HepG2 (cell line): ENCODE measurements around the gene MTA2. TPM values are rescaled to one million over a fixed set of nuclear protein-coding genes. Genes with fewer than 3 reads are reported as not detected.
A peak's percentile ranks its signal among the peaks of the same experiment; 100 is the strongest.

Experiments used
- ARHGAP35 ChIP-seq: sonication (generic); formaldehyde crosslinking; IDR thresholded peaks from 2 replicates; pipeline ENCODE4 v1.9.0; 2022; ENCODE audit warnings: mild to moderate bottlenecking, inconsistent platforms, moderate library complexity, missing genetic modification reagents, borderline replicate concordance
- ARNT ChIP-seq: fragments of 450-650 bp; IDR thresholded peaks from 2 replicates; pipeline ENCODE4 v1.6.1; 2017
- ATF7-NPFF ChIP-seq: sonication (generic); formaldehyde crosslinking; IDR thresholded peaks from 2 replicates; pipeline ENCODE4 v1.8.1; 2023; ENCODE audit warnings: mild to moderate bottlenecking, low read depth, missing genetic modification reagents, moderate library complexity
- CREB1 ChIP-seq, 2 experiments: fragments of 450-650 bp in 1 of 2; IDR thresholded peaks; 2 replicates each; pipeline ENCODE4 v1.6.1; 2016 to 2017; ENCODE audit warnings: control low read depth in 1 of 2, mild to moderate bottlenecking in 1 of 2, missing compliant biosample characterization in 1 of 2, missing genetic modification characterization in 1 of 2
- HNRNPL ChIP-seq: fragments of 200-400 bp; formaldehyde crosslinking; IDR thresholded peaks from 2 replicates; pipeline ENCODE4 v1.6.1; 2017; ENCODE audit warnings: mild to moderate bottlenecking, low read depth, low read length
- HOXA9 ChIP-seq: sonication (generic); formaldehyde crosslinking; IDR thresholded peaks from 2 replicates; pipeline ENCODE4 v1.8.1; 2022; ENCODE audit warnings: missing genetic modification reagents, mild to moderate bottlenecking, moderate library complexity, borderline replicate concordance
- IKZF1 ChIP-seq: fragments of 450-650 bp; IDR thresholded peaks from 2 replicates; pipeline ENCODE4 v1.7.1; 2016
- ISL2 ChIP-seq: sonication (generic); formaldehyde crosslinking; IDR thresholded peaks from 2 replicates; pipeline ENCODE4 v1.5.0; 2020; ENCODE audit warnings: missing genetic modification reagents
- KLF15 ChIP-seq: sonication (generic); formaldehyde crosslinking; IDR thresholded peaks from 2 replicates; pipeline ENCODE4 v1.8.1; 2023; ENCODE audit warnings: borderline replicate concordance, mild to moderate bottlenecking, inconsistent platforms, missing genetic modification reagents, mixed read lengths
- MAFK ChIP-seq, 2 experiments: IDR thresholded peaks in 1 of 2; conservative IDR thresholded peaks in 1 of 2; 2 replicates each; pipeline ENCODE4 v1.6.1; 2011; ENCODE audit warnings: improper control_type of control experiment in 2 of 2, low read length in 2 of 2
- MBNL3 ChIP-seq: fragments of 250-450 bp; sonication (Bioruptor Pico); conservative IDR thresholded peaks from 2 replicates; pipeline ENCODE4 v1.8.0; 2022; ENCODE audit warnings: mild to moderate bottlenecking, inconsistent platforms
- MED13 ChIP-seq: sonication (generic); formaldehyde crosslinking; IDR thresholded peaks from 2 replicates; pipeline ENCODE4 v1.5.0; 2020; ENCODE audit warnings: missing genetic modification reagents
- MEIS2 ChIP-seq: sonication (generic); formaldehyde crosslinking; IDR thresholded peaks from 2 replicates; pipeline ENCODE4 v1.9.0; 2021; ENCODE audit warnings: mild to moderate bottlenecking, missing genetic modification reagents
- MXI1 ChIP-seq: IDR thresholded peaks from 3 replicates; pipeline ENCODE4 v1.6.1; 2012; ENCODE audit warnings: low read depth, low read length, inconsistent platforms, borderline replicate concordance
- NBN ChIP-seq: fragments of 450-650 bp; conservative IDR thresholded peaks from 2 replicates; pipeline ENCODE4 v1.6.1; 2017
- NR2F2 ChIP-seq: IDR thresholded peaks from 2 replicates; pipeline ENCODE4 v1.6.1; 2012; ENCODE audit warnings: low read depth, inconsistent platforms, borderline replicate concordance
- ZFP36L2 ChIP-seq: sonication (generic); formaldehyde crosslinking; IDR thresholded peaks from 2 replicates; pipeline ENCODE4 v1.4.0; 2020; ENCODE audit warnings: missing genetic modification reagents
- ZNF256 ChIP-seq: sonication (generic); formaldehyde crosslinking; conservative IDR thresholded peaks from 2 replicates; pipeline ENCODE4 v1.4.0; 2020; ENCODE audit warnings: missing genetic modification reagents
- ZNF557 ChIP-seq: sonication (generic); formaldehyde crosslinking; IDR thresholded peaks from 2 replicates; pipeline ENCODE4 v1.4.0; 2020; ENCODE audit warnings: missing genetic modification reagents
- polyA plus RNA-seq, 8 experiments: library from polyadenylated mRNA; depleted of rRNA in 3 of 8; stranded (reverse) in 7 of 8; unstranded in 1 of 8; fragments of >200 nt; fragmentation: Illumina TruSeq in 4 of 8; extraction: Trizol in 4 of 8; gene quantifications; 2 replicates each; pipeline versions ENCODE4 v1.2.1 to v1.2.3, GENCODE V29; 2011 to 2016; ENCODE audit warnings: low read depth in 4 of 8, missing spikeins in 1 of 8, mixed read lengths in 1 of 8; ENCODE audit not compliant: insufficient read depth in 1 of 8
- total RNA-seq, 5 experiments: library from RNA; depleted of rRNA; stranded (reverse); fragments of >200 nt; fragmentation: Illumina TruSeq; extraction: Trizol; gene quantifications; 2 replicates each; pipeline ENCODE4 v1.2.3, GENCODE V29; 2016; ENCODE audit warnings: low read depth in 1 of 5
- TF ChIP-seq, protein P1 (sequence below): sonication (generic); formaldehyde crosslinking; IDR thresholded peaks from 2 replicates; pipeline ENCODE4 v1.8.0; 2022; ENCODE audit warnings: missing genetic modification reagents, mild to moderate bottlenecking, borderline replicate concordance
- TF ChIP-seq, protein P2 (sequence below): sonication (generic); formaldehyde crosslinking; IDR thresholded peaks from 2 replicates; pipeline ENCODE4 v1.5.0; 2020; ENCODE audit warnings: missing genetic modification reagents, mild to moderate bottlenecking, borderline replicate concordance
- TF ChIP-seq, protein P3 (sequence below): sonication (generic); formaldehyde crosslinking; IDR thresholded peaks from 2 replicates; pipeline ENCODE4 v1.4.0; 2020; ENCODE audit warnings: missing genetic modification reagents
- TF ChIP-seq, protein P4 (sequence below): sonication (generic); formaldehyde crosslinking; IDR thresholded peaks from 2 replicates; pipeline ENCODE4 v1.4.0; 2020; ENCODE audit warnings: mild to moderate bottlenecking, missing genetic modification reagents

The MTA2 gene
- total and polyA plus RNA-seq, 2 of the 13 experiments (the other 11 are each of a cell fraction or from before 2014, with no cell fraction given) = 14.0 to 70.0 TPM

DNA sequence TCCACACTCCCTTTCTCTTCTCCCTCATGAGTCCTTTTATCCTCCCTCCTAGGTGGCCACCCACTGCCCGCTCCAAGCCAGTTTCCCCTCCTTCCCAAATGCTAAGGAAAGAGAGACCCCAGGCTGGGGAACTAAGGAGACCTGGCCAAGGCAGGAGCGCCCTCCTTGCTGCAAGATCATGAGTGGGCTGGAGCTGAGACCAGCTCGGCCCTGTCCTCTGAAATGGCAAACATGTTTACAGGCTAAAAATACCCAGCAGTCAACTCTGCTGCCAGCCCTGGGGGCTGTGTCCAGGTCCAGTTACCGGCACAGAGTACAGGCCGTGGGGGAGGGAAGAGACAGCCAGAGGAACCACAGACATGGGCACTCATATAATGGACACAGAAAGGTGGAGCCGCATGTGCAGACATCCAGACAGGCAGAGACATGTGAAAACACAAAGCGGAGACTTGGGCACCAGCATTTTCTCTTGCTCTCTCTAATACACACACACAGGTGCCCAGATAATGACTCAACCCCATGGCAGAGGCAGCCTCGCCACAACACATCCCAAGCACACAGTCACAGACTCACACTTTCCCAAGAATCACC is 53.9 kb downstream of the MTA2 start (continued):
- TF ChIP-seq, protein P1, sequence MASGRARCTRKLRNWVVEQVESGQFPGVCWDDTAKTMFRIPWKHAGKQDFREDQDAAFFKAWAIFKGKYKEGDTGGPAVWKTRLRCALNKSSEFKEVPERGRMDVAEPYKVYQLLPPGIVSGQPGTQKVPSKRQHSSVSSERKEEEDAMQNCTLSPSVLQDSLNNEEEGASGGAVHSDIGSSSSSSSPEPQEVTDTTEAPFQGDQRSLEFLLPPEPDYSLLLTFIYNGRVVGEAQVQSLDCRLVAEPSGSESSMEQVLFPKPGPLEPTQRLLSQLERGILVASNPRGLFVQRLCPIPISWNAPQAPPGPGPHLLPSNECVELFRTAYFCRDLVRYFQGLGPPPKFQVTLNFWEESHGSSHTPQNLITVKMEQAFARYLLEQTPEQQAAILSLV = no peak
- TF ChIP-seq MBNL3 (CRISPR knock-in tag) = no peak
- no peak for TF ChIP-seq ZFP36L2 (CRISPR knock-in tag)
- no peak for TF ChIP-seq MED13 (CRISPR knock-in tag)
- TF ChIP-seq ZNF256 (CRISPR knock-in tag) = no peak
- TF ChIP-seq, protein P2, sequence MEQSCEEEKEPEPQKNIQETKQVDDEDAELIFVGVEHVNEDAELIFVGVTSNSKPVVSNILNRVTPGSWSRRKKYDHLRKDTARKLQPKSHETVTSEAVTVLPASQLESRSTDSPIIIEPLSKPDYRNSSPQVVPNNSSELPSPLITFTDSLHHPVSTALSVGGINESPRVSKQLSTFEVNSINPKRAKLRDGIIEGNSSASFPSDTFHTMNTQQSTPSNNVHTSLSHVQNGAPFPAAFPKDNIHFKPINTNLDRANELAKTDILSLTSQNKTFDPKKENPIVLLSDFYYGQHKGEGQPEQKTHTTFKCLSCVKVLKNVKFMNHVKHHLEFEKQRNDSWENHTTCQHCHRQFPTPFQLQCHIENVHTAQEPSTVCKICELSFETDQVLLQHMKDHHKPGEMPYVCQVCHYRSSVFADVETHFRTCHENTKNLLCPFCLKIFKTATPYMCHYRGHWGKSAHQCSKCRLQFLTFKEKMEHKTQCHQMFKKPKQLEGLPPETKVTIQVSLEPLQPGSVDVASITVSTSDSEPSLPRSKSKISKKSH (CRISPR knock-in tag) = no peak
- no peak for TF ChIP-seq ISL2 (CRISPR knock-in tag)
- TF ChIP-seq ATF7-NPFF (CRISPR knock-in tag) = no peak
- TF ChIP-seq IKZF1 = no peak
- TF ChIP-seq NBN = no peak
- TF ChIP-seq, protein P3, sequence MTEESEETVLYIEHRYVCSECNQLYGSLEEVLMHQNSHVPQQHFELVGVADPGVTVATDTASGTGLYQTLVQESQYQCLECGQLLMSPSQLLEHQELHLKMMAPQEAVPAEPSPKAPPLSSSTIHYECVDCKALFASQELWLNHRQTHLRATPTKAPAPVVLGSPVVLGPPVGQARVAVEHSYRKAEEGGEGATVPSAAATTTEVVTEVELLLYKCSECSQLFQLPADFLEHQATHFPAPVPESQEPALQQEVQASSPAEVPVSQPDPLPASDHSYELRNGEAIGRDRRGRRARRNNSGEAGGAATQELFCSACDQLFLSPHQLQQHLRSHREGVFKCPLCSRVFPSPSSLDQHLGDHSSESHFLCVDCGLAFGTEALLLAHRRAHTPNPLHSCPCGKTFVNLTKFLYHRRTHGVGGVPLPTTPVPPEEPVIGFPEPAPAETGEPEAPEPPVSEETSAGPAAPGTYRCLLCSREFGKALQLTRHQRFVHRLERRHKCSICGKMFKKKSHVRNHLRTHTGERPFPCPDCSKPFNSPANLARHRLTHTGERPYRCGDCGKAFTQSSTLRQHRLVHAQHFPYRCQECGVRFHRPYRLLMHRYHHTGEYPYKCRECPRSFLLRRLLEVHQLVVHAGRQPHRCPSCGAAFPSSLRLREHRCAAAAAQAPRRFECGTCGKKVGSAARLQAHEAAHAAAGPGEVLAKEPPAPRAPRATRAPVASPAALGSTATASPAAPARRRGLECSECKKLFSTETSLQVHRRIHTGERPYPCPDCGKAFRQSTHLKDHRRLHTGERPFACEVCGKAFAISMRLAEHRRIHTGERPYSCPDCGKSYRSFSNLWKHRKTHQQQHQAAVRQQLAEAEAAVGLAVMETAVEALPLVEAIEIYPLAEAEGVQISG (CRISPR knock-in tag) = no peak
- no peak for TF ChIP-seq HOXA9 (CRISPR knock-in tag)
- no peak for TF ChIP-seq KLF15 (CRISPR knock-in tag)
- TF ChIP-seq, protein P4, sequence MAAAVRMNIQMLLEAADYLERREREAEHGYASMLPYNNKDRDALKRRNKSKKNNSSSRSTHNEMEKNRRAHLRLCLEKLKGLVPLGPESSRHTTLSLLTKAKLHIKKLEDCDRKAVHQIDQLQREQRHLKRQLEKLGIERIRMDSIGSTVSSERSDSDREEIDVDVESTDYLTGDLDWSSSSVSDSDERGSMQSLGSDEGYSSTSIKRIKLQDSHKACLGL (CRISPR knock-in tag) = no peak
- TF ChIP-seq HNRNPL = peak; percentile 71; the same call in 1 of the 2 replicates
- no peak for TF ChIP-seq CREB1 (IDR thresholded peaks at IDR 0.05)
- TF ChIP-seq CREB1 (CRISPR knock-in tag; IDR thresholded peaks at IDR 0.05) = no peak
- TF ChIP-seq ZNF557 (CRISPR knock-in tag) = no peak
- no peak for TF ChIP-seq ARNT
- TF ChIP-seq MAFK (conservative IDR thresholded peaks at IDR 0.05 in 1 of 2, IDR thresholded peaks at IDR 0.05 in 1 of 2; ENCODE audit: low read length in 2 of 2) = no peak
- TF ChIP-seq MXI1 = peak; percentile 75; the same call in 1 of the 3 replicates
- no peak for TF ChIP-seq NR2F2
- no peak; the same call in 1 of the 2 replicates for TF ChIP-seq MEIS2 (CRISPR knock-in tag)
- no peak for TF ChIP-seq ARHGAP35 (CRISPR knock-in tag)
